ENCODE measurements around the gene CDC42BPB.

CDC42BPB gene

GRCh38 chr14:103057372-103058163 is at the start of gene CDC42BPB:
TSS of gene CDC42BPB (minus strand) at chr14:103057549. CDS start at chr14:103057173, 376 bp downstream.
- Histone ChIP-seq H3K36me3 (ENCODE audit: control insufficient read depth in 2 of 2, insufficient read depth in 1 of 2, low read length in 2 of 2) (no peaks in the 10 kb centered on the region), H3K9me3 (ENCODE audit: control insufficient read depth, insufficient read depth, low read depth, low read length) (no peaks in the 10 kb centered on the region), H3K27ac (ENCODE audit: extremely low read depth, low read depth, low read length) (peak within 1 kb of the TSS; percentile 92), H3K4me3 (ENCODE audit: low read depth, low read length) (peak within 1 kb of the TSS; percentile 97), H3K4me1 (ENCODE audit: control insufficient read depth, insufficient read depth, low read length) (peaks cover 9% of the 10 kb centered on the region; the same call in 1 of the 2 replicates)
- no peak for TF ChIP-seq ZNF169 (tag by site-specific recombination; IDR thresholded peaks at IDR 0.05)
- peak; percentile 69 for TF ChIP-seq KLF9 (tag by site-specific recombination; IDR thresholded peaks at IDR 0.05; ENCODE audit: low read depth)
- TF ChIP-seq ZNF510 (tag by site-specific recombination; IDR thresholded peaks at IDR 0.05; ENCODE audit: insufficient replicate concordance) = no peak
- 0 out of 2 replicates have a peak, but pooled peaks have one; percentile 33 for TF ChIP-seq KLF16 (tag by site-specific recombination; IDR thresholded peaks at IDR 0.05)
- TF ChIP-seq, protein P1, sequence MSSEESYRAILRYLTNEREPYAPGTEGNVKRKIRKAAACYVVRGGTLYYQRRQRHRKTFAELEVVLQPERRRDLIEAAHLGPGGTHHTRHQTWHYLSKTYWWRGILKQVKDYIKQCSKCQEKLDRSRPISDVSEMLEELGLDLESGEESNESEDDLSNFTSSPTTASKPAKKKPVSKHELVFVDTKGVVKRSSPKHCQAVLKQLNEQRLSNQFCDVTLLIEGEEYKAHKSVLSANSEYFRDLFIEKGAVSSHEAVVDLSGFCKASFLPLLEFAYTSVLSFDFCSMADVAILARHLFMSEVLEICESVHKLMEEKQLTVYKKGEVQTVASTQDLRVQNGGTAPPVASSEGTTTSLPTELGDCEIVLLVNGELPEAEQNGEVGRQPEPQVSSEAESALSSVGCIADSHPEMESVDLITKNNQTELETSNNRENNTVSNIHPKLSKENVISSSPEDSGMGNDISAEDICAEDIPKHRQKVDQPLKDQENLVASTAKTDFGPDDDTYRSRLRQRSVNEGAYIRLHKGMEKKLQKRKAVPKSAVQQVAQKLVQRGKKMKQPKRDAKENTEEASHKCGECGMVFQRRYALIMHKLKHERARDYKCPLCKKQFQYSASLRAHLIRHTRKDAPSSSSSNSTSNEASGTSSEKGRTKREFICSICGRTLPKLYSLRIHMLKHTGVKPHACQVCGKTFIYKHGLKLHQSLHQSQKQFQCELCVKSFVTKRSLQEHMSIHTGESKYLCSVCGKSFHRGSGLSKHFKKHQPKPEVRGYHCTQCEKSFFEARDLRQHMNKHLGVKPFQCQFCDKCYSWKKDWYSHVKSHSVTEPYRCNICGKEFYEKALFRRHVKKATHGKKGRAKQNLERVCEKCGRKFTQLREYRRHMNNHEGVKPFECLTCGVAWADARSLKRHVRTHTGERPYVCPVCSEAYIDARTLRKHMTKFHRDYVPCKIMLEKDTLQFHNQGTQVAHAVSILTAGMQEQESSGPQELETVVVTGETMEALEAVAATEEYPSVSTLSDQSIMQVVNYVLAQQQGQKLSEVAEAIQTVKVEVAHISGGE (tag by site-specific recombination; conservative IDR thresholded peaks at IDR 0.05; ENCODE audit: low read depth) = peak; percentile 31; the same call in 1 of the 2 replicates
- peak; percentile 42; the same call in 1 of the 2 replicates for TF ChIP-seq ZNF561 (tag by site-specific recombination; IDR thresholded peaks at IDR 0.05; ENCODE audit: borderline replicate concordance)
- TF ChIP-seq ZNF692 (tag by site-specific recombination; IDR thresholded peaks at IDR 0.05) = peak; percentile 68
- TF ChIP-seq SP2 (tag by site-specific recombination; IDR thresholded peaks at IDR 0.05) = peak; percentile 17; the same call in 1 of the 2 replicates
- 0 out of 2 replicates have a peak, but pooled peaks have one; percentile 22 for TF ChIP-seq KLF17 (tag by site-specific recombination; IDR thresholded peaks at IDR 0.05)
- peak; percentile 24; the same call in 1 of the 2 replicates for TF ChIP-seq KLF10 (tag by site-specific recombination; IDR thresholded peaks at IDR 0.05)
- peak; percentile 64 for TF ChIP-seq ZBTB26 (tag by site-specific recombination; optimal IDR thresholded peaks at IDR 0.05)
- TF ChIP-seq ZNF777 (tag by site-specific recombination; IDR thresholded peaks at IDR 0.05; ENCODE audit: borderline replicate concordance) = peak; percentile 40; the same call in 1 of the 2 replicates
- TF ChIP-seq KLF8 (tag by site-specific recombination; IDR thresholded peaks at IDR 0.05) = peak; percentile 22; the same call in 1 of the 2 replicates
- 0 out of 2 replicates have a peak, but pooled peaks have one; percentile 19 for TF ChIP-seq ZNF610 (tag by site-specific recombination; IDR thresholded peaks at IDR 0.05; ENCODE audit: borderline replicate concordance)
- TF ChIP-seq ZNF292 (tag by site-specific recombination; IDR thresholded peaks at IDR 0.05; ENCODE audit: borderline replicate concordance, low read depth) = no peak
- peak; percentile 56 for TF ChIP-seq PATZ1 (tag by site-specific recombination; IDR thresholded peaks at IDR 0.05)
- TF ChIP-seq, protein P2, sequence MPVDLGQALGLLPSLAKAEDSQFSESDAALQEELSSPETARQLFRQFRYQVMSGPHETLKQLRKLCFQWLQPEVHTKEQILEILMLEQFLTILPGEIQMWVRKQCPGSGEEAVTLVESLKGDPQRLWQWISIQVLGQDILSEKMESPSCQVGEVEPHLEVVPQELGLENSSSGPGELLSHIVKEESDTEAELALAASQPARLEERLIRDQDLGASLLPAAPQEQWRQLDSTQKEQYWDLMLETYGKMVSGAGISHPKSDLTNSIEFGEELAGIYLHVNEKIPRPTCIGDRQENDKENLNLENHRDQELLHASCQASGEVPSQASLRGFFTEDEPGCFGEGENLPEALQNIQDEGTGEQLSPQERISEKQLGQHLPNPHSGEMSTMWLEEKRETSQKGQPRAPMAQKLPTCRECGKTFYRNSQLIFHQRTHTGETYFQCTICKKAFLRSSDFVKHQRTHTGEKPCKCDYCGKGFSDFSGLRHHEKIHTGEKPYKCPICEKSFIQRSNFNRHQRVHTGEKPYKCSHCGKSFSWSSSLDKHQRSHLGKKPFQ (tag by site-specific recombination; IDR thresholded peaks at IDR 0.05) = no peak
- TF ChIP-seq ZNF645 (tag by site-specific recombination; IDR thresholded peaks at IDR 0.05) = no peak
- TF ChIP-seq ZFHX2 (tag by site-specific recombination; conservative IDR thresholded peaks at IDR 0.05) = peak; percentile 74
- peak; percentile 99 for TF ChIP-seq IKZF3 (tag by site-specific recombination; IDR thresholded peaks at IDR 0.05)
- peak; percentile 75 for TF ChIP-seq ZNF335 (tag by site-specific recombination; conservative IDR thresholded peaks at IDR 0.05)
- peak; percentile 50 for TF ChIP-seq ZBTB8A (tag by site-specific recombination; IDR thresholded peaks at IDR 0.05)
- ChIA-PET POLR2A (no interaction called here), CTCF (interaction anchor here (1.4 kb wide), 1 partner anchor 17 kb away, joined by 4 read pairs; no protein-coding TSS in a partner anchor)
